ENCODE measurements around the gene ACADVL.

ACADVL gene

GRCh38 chr17:7266784-7267183 lies 47.0 kb downstream of the ACADVL start:
- TF ChIP-seq EZH2phosphoT487 (IDR thresholded peaks at IDR 0.05; ENCODE audit: borderline replicate concordance, low read length): no peak
- TF ChIP-seq CTCF (IDR thresholded peaks at IDR 0.05; ENCODE audit: low read depth, low read length, poor library complexity, severe bottlenecking): no peak
- no peak overlapping the region for H3K4me2 ChIP-seq (ENCODE audit: low read length)
- H3K79me2 ChIP-seq (ENCODE audit: control insufficient read depth, low read length): no peaks in the 10 kb centered on the region
- H3K4me1 ChIP-seq (ENCODE audit: control insufficient read depth, low read length): peaks cover 20% of the 10 kb centered on the region
- H4K20me1 ChIP-seq (ENCODE audit: control insufficient read depth, insufficient read depth, low read depth, low read length): no peaks in the 10 kb centered on the region
- peaks cover 25% of the 10 kb centered on the region for H3K27me3 ChIP-seq (ENCODE audit: control insufficient read depth, low read length)
- H3K9me3 ChIP-seq (ENCODE audit: control insufficient read depth, insufficient read depth, low read length): no peaks in the 10 kb centered on the region
- no peak overlapping the region for H3K27ac ChIP-seq (ENCODE audit: low read depth, low read length)
- H3K4me3 ChIP-seq (ENCODE audit: low read length): no peak overlapping the region
- H3K36me3 ChIP-seq (ENCODE audit: control insufficient read depth, low read length): no peaks in the 10 kb centered on the region
- H3F3A ChIP-seq (ENCODE audit: control insufficient read depth, insufficient read depth): no peaks in the 10 kb centered on the region
- no peaks in the 10 kb centered on the region for H3K9me2 ChIP-seq (replicated peaks; ENCODE audit: control insufficient read depth, low read length)

All from DOHH2 (cell line).